ENCODE measurements around the gene EFNA5.
"Not testable (repeated sequence)": the region's sequence is repeated elsewhere in the genome, so short reads cannot be mapped to it uniquely, and the experiment has no call there.

The EFNA5 gene

DNA sequence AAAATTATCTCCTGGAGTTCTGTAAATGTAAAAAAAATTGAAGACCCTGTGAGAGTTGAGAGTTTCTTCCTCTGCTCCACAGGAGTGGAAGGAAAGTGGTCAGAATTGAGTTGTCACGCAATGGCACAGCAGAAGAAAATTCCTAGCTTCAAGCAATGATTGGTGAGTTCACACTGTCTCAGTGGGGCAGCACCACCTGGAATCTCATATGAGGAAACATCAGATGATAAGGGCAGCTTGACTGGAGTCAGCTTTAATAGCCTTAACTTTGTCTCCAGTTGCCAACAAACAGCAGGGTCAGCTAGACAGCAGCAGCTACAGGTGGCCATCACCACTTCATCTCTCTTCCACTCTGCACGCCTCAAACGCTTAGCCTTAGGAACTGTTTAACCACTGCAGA lies 211.1 kb downstream of the EFNA5 start:
- DNase-seq (ENCODE audit: low spot score) = no peak

- DNase-seq (ENCODE audit: low spot score) = no peak
Measured at GRCh38 chr5:107458322-107458721, 212.4 kb downstream of the EFNA5 start.

- no peak for DNase-seq (ENCODE audit: low spot score)
Measured at GRCh38 chr5:107457881-107458280, 212.9 kb downstream of the EFNA5 start.

GRCh38 chr5:107457138-107457537 lies 213.6 kb downstream of the EFNA5 start:
- DNase-seq (ENCODE audit: low spot score) = no peak

DNA sequence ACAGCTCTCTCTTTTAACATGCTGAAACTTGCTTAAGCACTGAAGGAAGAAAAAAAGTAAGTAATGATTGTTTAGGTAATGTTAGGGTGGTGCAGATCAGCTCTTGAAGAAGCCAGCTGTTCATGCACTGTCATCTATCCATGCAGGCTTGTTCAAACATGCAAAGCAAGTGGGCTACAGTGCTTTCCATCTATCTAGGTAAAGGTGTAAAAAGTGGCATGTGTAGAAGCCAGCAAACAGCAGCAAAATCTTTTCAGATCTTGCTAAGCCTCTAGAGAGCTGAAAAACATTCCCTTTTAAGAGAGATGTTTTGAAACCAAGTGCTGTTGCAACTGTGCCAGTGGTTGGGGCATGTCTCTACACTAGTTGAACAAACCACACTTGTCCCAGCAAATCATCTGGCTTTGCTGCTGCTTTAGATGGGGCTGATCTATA lies 214.4 kb downstream of the EFNA5 start:
- no peak for DNase-seq (ENCODE audit: low spot score)

DNA sequence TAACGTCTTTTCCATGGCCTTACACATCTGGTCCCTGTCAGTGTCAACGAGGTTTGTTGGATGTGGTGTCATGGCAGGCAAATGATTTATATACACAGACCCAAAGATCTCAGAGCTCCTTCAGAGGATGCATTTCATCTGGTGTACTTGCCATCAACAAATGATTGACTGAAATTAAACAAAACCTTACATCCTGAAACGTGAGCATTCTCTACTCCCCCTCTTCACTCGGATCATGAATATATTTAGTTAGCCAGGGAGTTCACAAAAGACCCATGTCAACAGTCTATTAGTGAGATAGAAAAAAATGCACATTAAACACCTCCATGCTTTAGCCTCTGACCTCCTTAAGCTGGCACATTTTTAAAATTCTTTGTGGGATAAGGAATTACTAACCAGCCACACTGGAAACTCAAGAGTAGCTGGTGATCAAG lies 215.6 kb downstream of the EFNA5 start:
- DNase-seq (ENCODE audit: low spot score) = no peak

DNA sequence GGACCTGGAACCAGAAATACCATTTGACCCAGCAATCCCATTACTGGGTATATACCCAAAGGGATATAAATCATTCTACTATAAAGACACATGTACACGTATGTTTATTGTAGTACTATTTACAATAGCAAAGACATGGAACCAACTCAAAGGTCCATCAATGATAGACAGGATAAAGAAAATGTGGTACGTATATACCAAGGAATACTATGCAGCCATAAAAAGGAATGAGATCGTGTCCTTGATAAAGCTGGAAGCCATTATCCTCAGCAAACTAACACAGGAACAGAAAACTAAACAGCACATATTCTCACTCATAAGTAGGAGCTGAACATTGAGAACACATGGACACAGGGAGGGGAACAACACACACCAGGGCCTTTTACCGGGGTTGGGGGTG lies 218.9 kb downstream of the EFNA5 start:
- DNase-seq (ENCODE audit: low spot score) = not testable (repeated sequence)

- DNase-seq (ENCODE audit: low spot score) = no peak
Measured at GRCh38 chr5:107451028-107451427, 219.7 kb downstream of the EFNA5 start.

GRCh38 chr5:107450531-107450930 lies 220.2 kb downstream of the EFNA5 start:
- no peak for DNase-seq (ENCODE audit: low spot score)

DNA sequence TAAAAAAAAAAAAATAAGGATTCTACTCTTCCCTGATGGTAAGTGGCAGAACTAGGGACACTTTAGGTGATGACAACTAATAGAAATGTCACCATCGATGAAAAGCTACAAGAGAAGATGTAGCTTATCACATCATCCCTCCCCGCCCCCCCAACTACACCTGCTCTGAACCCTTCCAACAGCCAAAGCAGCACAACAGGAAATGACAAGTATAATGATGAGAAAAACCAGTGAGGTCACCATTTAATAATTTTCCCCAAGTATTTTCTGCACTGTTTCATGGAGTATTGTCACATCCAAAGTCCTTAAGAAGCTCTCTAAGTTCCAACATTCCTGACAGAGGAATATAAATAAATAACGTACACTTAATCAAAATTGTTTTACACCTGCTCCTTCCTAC lies 221.4 kb downstream of the EFNA5 start:
- DNase-seq (ENCODE audit: low spot score) = no peak

DNA sequence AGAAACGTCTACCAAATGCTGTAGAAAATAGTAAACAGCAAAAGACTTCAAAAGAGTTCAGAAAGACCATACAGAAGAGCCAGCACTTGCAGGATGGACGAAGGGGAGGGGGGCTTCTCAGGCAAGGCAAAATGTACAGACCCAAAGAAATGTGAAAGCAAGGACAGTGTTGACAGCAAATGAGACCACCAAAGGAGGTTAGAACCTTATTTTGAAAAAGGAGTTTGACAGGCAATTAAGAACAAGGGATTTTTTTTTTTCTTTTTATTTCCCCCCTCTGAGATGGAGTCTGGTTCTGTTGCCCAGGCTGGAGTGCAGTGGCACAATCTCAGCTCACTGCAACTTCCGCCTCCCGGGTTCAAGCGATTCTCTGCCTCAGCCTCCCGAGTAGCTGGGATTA lies 223.2 kb downstream of the EFNA5 start:
- DNase-seq (ENCODE audit: low spot score) = no peak

DNA sequence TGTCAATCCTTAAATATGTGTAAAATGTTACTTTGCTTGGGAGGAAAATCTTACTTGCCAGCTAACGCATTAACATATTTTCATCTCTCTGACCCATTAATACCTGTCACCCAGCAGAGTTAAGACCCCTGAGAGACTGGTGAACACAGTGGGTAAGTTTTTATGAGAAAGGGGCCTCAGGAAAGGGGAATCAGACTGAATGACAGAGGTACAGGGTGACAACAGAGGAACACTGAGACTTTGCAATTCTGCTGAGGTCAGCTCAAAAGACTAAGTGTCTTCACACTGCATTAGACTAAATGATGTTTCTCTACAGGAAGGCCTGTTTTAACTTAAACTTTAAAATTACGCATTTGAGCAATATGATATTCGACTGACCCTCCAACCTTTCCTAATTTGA lies 223.8 kb downstream of the EFNA5 start:
- no peak for DNase-seq (ENCODE audit: low spot score)

- DNase-seq (ENCODE audit: low spot score) = no peak
Measured at GRCh38 chr5:107444300-107444699, 226.4 kb downstream of the EFNA5 start.

DNA sequence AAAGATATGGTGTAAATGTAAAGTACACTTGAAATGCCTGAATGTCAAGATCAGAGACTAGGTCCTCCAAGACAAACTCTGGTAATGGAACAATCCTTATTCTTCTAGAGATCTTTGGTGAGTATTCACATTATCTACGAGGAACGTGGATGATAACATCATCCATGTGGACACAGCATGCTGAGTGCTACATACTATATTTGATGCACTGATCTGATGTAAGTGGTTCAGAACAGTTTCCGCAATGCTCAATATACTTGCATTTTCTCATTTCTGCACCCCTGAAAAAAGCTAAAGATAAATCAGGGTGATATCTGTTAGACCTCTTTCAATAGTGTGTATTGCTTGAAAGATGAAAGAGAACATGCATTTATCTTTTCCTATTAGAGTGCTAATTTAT lies 226.8 kb downstream of the EFNA5 start:
- no peak for DNase-seq (ENCODE audit: low spot score)

DNA sequence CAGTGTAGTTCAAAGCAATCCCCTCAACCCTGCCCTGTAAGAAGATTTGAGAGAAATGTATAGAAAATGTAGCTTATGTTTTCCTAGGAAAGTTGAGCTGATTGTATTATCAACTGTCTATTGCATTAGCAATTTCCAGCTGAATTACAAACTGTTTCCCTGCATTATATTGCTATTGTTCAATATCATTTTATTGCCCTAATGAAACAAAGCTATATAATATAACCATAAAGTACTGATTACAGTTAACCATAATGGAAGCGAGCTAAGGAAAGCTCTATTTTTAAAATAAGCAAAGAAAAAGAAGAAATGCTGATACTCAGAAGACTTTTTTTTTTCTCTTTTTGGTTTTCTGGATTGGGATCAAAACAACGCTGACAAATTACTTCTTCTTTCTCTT lies 228.3 kb downstream of the EFNA5 start:
- DNase-seq (ENCODE audit: low spot score) = no peak

DNA sequence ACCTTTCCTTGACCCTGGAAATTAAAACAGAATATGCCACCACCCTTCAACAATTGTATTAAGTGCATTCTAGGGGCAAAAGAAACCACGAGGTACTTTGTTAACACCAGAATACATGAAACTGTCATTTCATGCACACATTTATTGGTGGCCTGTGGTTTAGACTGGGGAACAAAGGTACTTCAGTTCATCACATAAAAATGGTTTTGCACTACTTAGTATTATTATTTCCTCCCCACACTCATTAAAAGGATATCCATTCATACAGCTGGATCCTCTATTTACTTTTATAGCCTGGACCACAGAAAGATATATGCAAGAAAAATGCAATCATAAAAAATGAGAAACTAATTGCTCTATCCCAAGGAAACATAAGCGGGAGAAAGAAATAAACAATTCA lies 230.9 kb downstream of the EFNA5 start:
- no peak for DNase-seq (ENCODE audit: low spot score)

- DNase-seq (ENCODE audit: low spot score) = no peak
Measured at GRCh38 chr5:107437986-107438510, 232.7 kb downstream of the EFNA5 start.

DNA sequence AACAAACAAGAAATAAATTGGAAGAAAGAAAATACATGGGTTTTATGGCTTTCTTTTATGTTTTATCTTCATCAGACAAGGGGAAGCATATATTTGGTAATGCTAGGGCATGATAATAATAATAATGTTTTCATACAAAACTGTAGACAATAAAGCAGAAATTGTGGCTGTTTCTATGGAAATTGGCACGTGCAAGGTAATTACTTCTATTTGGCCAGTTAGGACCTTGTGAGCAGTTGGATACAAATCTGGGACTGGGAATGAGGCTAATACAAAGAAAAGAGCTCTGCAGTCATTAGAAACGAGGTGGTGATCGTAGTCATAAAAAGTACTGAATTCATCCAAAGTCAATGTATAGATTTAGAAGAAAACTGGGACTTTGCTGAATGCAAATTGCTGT lies 233.6 kb downstream of the EFNA5 start:
- DNase-seq (ENCODE audit: low spot score) = no peak

DNA sequence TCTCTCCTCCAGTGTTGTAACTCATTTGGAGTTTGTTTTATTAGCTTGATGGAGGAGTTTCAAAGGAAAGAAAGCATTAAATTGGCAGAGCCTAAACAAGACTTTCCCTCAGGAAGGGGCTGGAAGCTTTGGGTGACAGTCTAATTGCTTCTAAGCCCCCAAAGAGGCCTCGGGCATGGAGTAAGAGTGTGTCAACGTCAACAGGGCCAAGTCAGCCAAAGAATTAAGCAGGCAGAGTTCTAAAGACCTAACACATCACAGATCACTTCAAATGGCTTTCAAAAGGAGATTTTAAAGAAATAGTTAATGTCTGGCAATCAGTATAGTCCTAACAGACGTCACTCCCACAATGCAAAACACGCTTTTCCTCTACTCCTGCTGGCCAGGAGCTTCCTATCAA lies 234.5 kb downstream of the EFNA5 start:
- no peak for DNase-seq (ENCODE audit: low spot score)

- no peak for DNase-seq (ENCODE audit: low spot score)
Measured at GRCh38 chr5:107435061-107435460, 235.7 kb downstream of the EFNA5 start.

GRCh38 chr5:107433646-107434045 lies 237.1 kb downstream of the EFNA5 start:
- not testable (repeated sequence) for DNase-seq (ENCODE audit: low spot score)

DNA sequence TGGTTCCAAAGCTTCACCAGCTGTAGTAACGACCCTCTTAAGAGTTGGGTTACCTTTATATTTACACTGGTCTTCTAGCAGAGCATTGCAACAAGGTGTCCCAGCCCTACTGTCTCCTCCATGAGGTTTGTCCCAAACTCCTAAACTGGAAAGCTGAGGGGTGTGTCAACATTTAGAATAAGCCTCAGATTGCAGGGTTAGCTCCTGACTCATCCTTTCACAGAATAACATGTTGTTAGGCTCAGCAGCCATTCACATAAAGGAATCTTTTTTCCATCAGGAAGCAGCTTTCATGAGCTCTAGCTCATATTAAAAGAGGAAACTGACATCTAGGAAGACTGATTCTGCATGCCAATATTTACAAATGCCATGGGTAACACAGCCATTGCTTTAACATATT lies 238.7 kb downstream of the EFNA5 start:
- no peak for DNase-seq (ENCODE audit: low spot score)

- DNase-seq (ENCODE audit: low spot score) = no peak
Measured at GRCh38 chr5:107431536-107431935, 239.2 kb downstream of the EFNA5 start.

DNA sequence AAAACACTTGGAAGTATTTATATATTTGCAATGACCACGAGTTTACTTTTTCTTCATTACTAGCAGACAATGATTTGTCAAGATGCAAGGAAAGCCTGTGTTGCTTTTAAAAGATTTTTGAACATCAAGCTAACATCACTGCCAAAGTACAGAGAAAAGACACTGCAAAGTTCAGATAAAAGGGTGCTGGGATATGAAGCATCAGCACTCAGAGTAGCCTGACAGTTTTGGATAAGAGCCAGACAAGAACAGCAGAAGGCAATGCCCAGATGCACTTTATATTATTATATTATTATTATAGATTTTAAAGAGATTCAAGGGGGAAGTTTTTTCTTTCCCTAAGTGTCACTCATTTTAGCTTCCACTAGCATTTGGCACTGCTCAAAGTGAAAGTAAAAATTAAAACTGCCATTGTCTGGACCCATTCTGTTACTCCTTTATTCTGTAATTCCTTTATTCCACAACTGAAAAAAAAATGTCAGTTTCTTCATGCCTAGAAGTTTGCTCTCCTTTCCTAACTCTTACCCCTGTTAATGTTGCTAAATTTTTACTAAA lies 240.6 kb downstream of the EFNA5 start:
- no peak for DNase-seq (ENCODE audit: low spot score)

All from pons (tissue), 1 donor.